ENCODE data around the gene SNX20.

The SNX20 gene

GRCh38 chr16:50625374-50625773 is 55.7 kb downstream of the SNX20 start:
- in situ Hi-C loops (cut with MboI; ENCODE audit: low sequenced_read_pairs) = no loop called here
- H3K4me1 ChIP-seq = no peaks in the 10 kb centered on the region
- no peak for DNase-seq (ENCODE audit: low spot score in 2 of 2)
- no peaks in the 10 kb centered on the region for H3K27me3 ChIP-seq (ENCODE audit: low read depth)
- H3K9me3 ChIP-seq = no peaks in the 10 kb centered on the region
- H3K4me3 ChIP-seq = no peak overlapping the region
- no peaks in the 10 kb centered on the region for H3K36me3 ChIP-seq (replicated peaks)

- in situ Hi-C loops (cut with MboI; ENCODE audit: low sequenced_read_pairs) = no loop called here
- no peaks in the 10 kb centered on the region for H3K4me1 ChIP-seq
- no peaks in the 10 kb centered on the region for H3K27me3 ChIP-seq (ENCODE audit: low read depth)
- H3K4me3 ChIP-seq = no peak overlapping the region
- H3K36me3 ChIP-seq (replicated peaks) = no peaks in the 10 kb centered on the region
- H3K9me3 ChIP-seq = no peaks in the 10 kb centered on the region
- DNase-seq (ENCODE audit: low spot score in 2 of 2) = no peak
Measured at GRCh38 chr16:50624449-50624970, 56.6 kb downstream of the SNX20 start.

- no peaks in the 10 kb centered on the region for H3K36me3 ChIP-seq (replicated peaks)
- H3K27me3 ChIP-seq (ENCODE audit: low read depth) = no peaks in the 10 kb centered on the region
- no peak overlapping the region for H3K4me3 ChIP-seq
- in situ Hi-C loops (cut with MboI; ENCODE audit: low sequenced_read_pairs) = no loop called here
- H3K9me3 ChIP-seq = no peaks in the 10 kb centered on the region
- DNase-seq (ENCODE audit: low spot score in 2 of 2) = no peak
- no peaks in the 10 kb centered on the region for H3K4me1 ChIP-seq
Measured at GRCh38 chr16:50622643-50623369, 58.3 kb downstream of the SNX20 start.

GRCh38 chr16:50622029-50622428 is 59.1 kb downstream of the SNX20 start:
- Histone ChIP-seq H3K27me3 (ENCODE audit: low read depth) (no peaks in the 10 kb centered on the region), H3K36me3 (replicated peaks) (no peaks in the 10 kb centered on the region), H3K4me3 (no peak overlapping the region), H3K4me1 (no peaks in the 10 kb centered on the region), H3K9me3 (no peaks in the 10 kb centered on the region)
- no peak for DNase-seq (ENCODE audit: low spot score in 2 of 2)
- in situ Hi-C loops (cut with MboI; ENCODE audit: low sequenced_read_pairs) = no loop called here
